K562 (cell line): ENCODE results near the gene BPHL. TPM values are rescaled to one million over a fixed set of nuclear protein-coding genes. Genes with fewer than 3 reads are reported as not detected.
A peak's percentile ranks its signal among the peaks of the same experiment; 100 is the strongest.

Experiments used
- DDX20 ChIP-seq: fragments of 450-650 bp; IDR thresholded peaks from 2 replicates; pipeline ENCODE4 v1.6.1; 2016; ENCODE audit warnings: missing genetic modification characterization, low read depth, mild to moderate bottlenecking, missing compliant biosample characterization, moderate library complexity
- FOXA1 ChIP-seq: fragments of 450-650 bp; IDR thresholded peaks from 2 replicates; pipeline ENCODE4 v1.6.1; 2016; ENCODE audit warnings: mild to moderate bottlenecking, borderline replicate concordance
- GTF2E2 ChIP-seq: fragments of 200-800 bp; sonication (Bioruptor generic); IDR thresholded peaks from 2 replicates; pipeline ENCODE4 v1.6.1; 2016; ENCODE audit warnings: missing genetic modification characterization, missing compliant biosample characterization
- KLF13 ChIP-seq: fragments of 450-650 bp; IDR thresholded peaks from 2 replicates; pipeline ENCODE4 v1.6.1; 2016; ENCODE audit warnings: missing genetic modification characterization, low read depth, mild to moderate bottlenecking, missing compliant biosample characterization, moderate library complexity, borderline replicate concordance
- LEF1 ChIP-seq: fragments of 450-650 bp; IDR thresholded peaks from 2 replicates; pipeline ENCODE4 v1.6.1; 2016; ENCODE audit warnings: mild to moderate bottlenecking
- MIER1 ChIP-seq: fragments of 450-650 bp; IDR thresholded peaks from 2 replicates; pipeline ENCODE4 v1.6.1; 2016; ENCODE audit warnings: antibody characterized with exemption, mild to moderate bottlenecking, low read depth
- MTA2 ChIP-seq: fragments of 450-650 bp; IDR thresholded peaks from 2 replicates; pipeline ENCODE4 v1.6.1; 2016; ENCODE audit warnings: low read depth
- POLR2AphosphoS5 ChIP-seq: IDR thresholded peaks from 2 replicates; pipeline ENCODE4 v1.6.1; 2011; ENCODE audit warnings: mild to moderate bottlenecking, low read depth, low read length, moderate library complexity; ENCODE audit not compliant: control insufficient read depth, insufficient read depth
- RBM14 ChIP-seq: fragments of 200-400 bp; formaldehyde crosslinking; IDR thresholded peaks from 2 replicates; pipeline ENCODE4 v1.6.1; 2018; ENCODE audit warnings: low read depth, mild to moderate bottlenecking, low read length, moderate library complexity, borderline replicate concordance; ENCODE audit not compliant: insufficient read depth
- THRAP3 ChIP-seq: fragments of 450-650 bp; IDR thresholded peaks from 2 replicates; pipeline ENCODE4 v1.6.1; 2016; ENCODE audit warnings: mild to moderate bottlenecking, inconsistent platforms, borderline replicate concordance
- WHSC1 ChIP-seq: IDR thresholded peaks from one replicate; pipeline ENCODE4 v1.6.1; 2012; ENCODE audit warnings: low read length, control low read depth, inconsistent platforms
- XRCC5 ChIP-seq: fragments of 200-400 bp; formaldehyde crosslinking; IDR thresholded peaks from 2 replicates; pipeline ENCODE4 v1.6.1; 2017; ENCODE audit warnings: low read depth, mild to moderate bottlenecking, low read length
- ZNF408 ChIP-seq: fragments of 250-450 bp; sonication (Bioruptor Pico); IDR thresholded peaks from 2 replicates; pipeline ENCODE4 v1.4.0; 2020; ENCODE audit warnings: low read depth, mild to moderate bottlenecking, moderate library complexity
- polyA plus RNA-seq, 8 experiments: library from polyadenylated mRNA; depleted of rRNA in 4 of 8; stranded (reverse) in 5 of 8; unstranded in 3 of 8; fragments of >200 nt; fragmentation: Nextera tagmentation in 2 of 8; fragmentation: Illumina TruSeq in 1 of 8; extraction: Ambion mirVana in 2 of 8; extraction: Trizol in 1 of 8; gene quantifications; 2 replicates each; pipeline versions ENCODE4 v1.2.1 to v1.2.3, GENCODE V29; 2011 to 2014; ENCODE audit warnings: inconsistent platforms in 1 of 8, missing spikeins in 1 of 8
- total RNA-seq, 7 experiments: library from RNA; depleted of rRNA in 6 of 7; stranded (reverse); fragments of >200 nt in 6 of 7; fragmentation: Illumina TruSeq in 2 of 7; extraction: Trizol in 2 of 7; gene quantifications; 2 replicates each; pipeline versions ENCODE4 v1.2.1 to v1.2.3, GENCODE V29; 2011 to 2021; ENCODE audit warnings: low replicate concordance in 1 of 7
- TF ChIP-seq, protein P1 (sequence below): conservative IDR thresholded peaks from 2 replicates; pipeline ENCODE4 v1.6.1; 2011; ENCODE audit warnings: low read depth, mild to moderate bottlenecking, low read length; ENCODE audit not compliant: control insufficient read depth
- TF ChIP-seq, protein P2 (sequence below): fragments of 450-650 bp; conservative IDR thresholded peaks from 2 replicates; pipeline ENCODE4 v1.6.1; 2016; ENCODE audit warnings: missing genetic modification characterization, low read depth, mild to moderate bottlenecking, control low read depth, missing compliant biosample characterization
- TF ChIP-seq, protein P3 (sequence below): sonication (generic); formaldehyde crosslinking; IDR thresholded peaks from 2 replicates; pipeline ENCODE4 v1.8.0; 2022; ENCODE audit warnings: mild to moderate bottlenecking, missing genetic modification reagents
- TF ChIP-seq, protein P4 (sequence below): fragments of 450-650 bp; formaldehyde crosslinking; IDR thresholded peaks from 2 replicates; pipeline ENCODE4 v1.4.0; 2020; ENCODE audit warnings: mild to moderate bottlenecking, moderate library complexity
- TF ChIP-seq, protein P5 (sequence below): sonication (generic); formaldehyde crosslinking; IDR thresholded peaks from 2 replicates; pipeline ENCODE4 v1.8.0; 2022; ENCODE audit warnings: mild to moderate bottlenecking, missing genetic modification reagents

Gene BPHL
- total and polyA plus RNA-seq, 9 of the 15 experiments (the other 6 are each of a cell fraction or from before 2014, with no cell fraction given): 3.5 to 17.4 (median 8.2) TPM

DNA sequence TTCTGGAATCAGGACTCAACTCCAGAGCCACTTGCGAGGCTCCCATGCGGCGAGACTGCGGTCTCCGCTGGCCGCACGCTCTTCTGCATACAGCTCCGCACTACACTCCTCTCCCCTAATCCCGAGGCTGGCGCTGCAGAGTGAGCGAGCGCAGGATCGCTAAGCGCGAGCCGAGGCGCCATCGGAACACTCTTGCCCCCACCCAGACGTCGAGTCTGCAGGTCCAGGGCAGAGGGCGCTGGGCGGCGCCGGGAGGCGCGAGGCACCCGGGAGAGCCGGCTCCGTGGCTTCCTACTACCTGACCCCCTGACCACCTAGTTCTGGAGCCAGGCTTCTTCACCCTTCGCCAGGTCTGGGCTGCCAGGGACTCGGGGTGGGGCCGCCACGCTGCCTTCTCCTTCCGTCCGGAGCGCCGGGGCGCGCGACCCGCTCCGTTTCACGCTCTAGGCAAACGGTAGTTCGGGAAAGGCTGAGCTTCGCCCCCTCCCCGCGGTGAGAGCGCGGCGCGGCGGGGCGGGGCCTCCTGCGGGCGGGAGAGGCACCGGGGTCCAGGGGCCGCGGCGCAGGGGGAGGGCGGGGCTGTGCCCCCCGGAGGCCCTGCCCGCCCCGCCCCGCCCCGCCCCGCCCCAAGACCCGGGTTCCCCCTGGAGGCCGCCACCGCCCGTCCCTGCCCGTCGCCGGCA, 44.2 kb downstream of the BPHL start (continued):
- TF ChIP-seq POLR2AphosphoS5: peak; percentile 76
- TF ChIP-seq WHSC1: no peak
- peak; percentile 76; the same call in 1 of the 2 replicates for TF ChIP-seq RBM14
- TF ChIP-seq DDX20 (tag): no peak
- TF ChIP-seq LEF1: no peak
- TF ChIP-seq, protein P1, sequence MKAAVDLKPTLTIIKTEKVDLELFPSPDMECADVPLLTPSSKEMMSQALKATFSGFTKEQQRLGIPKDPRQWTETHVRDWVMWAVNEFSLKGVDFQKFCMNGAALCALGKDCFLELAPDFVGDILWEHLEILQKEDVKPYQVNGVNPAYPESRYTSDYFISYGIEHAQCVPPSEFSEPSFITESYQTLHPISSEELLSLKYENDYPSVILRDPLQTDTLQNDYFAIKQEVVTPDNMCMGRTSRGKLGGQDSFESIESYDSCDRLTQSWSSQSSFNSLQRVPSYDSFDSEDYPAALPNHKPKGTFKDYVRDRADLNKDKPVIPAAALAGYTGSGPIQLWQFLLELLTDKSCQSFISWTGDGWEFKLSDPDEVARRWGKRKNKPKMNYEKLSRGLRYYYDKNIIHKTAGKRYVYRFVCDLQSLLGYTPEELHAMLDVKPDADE: peak; percentile 53; the same call in 1 of the 2 replicates
- TF ChIP-seq, protein P2, sequence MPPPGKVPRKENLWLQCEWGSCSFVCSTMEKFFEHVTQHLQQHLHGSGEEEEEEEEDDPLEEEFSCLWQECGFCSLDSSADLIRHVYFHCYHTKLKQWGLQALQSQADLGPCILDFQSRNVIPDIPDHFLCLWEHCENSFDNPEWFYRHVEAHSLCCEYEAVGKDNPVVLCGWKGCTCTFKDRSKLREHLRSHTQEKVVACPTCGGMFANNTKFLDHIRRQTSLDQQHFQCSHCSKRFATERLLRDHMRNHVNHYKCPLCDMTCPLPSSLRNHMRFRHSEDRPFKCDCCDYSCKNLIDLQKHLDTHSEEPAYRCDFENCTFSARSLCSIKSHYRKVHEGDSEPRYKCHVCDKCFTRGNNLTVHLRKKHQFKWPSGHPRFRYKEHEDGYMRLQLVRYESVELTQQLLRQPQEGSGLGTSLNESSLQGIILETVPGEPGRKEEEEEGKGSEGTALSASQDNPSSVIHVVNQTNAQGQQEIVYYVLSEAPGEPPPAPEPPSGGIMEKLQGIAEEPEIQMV (tag): no peak
- TF ChIP-seq MTA2: no peak
- peak; percentile 48; the same call in 1 of the 2 replicates for TF ChIP-seq KLF13 (tag)
- TF ChIP-seq GTF2E2 (tag): no peak; the same call in 1 of the 2 replicates
- TF ChIP-seq THRAP3: no peak
- TF ChIP-seq FOXA1: no peak
- TF ChIP-seq ZNF408 (CRISPR knock-in tag): no peak
- TF ChIP-seq, protein P3, sequence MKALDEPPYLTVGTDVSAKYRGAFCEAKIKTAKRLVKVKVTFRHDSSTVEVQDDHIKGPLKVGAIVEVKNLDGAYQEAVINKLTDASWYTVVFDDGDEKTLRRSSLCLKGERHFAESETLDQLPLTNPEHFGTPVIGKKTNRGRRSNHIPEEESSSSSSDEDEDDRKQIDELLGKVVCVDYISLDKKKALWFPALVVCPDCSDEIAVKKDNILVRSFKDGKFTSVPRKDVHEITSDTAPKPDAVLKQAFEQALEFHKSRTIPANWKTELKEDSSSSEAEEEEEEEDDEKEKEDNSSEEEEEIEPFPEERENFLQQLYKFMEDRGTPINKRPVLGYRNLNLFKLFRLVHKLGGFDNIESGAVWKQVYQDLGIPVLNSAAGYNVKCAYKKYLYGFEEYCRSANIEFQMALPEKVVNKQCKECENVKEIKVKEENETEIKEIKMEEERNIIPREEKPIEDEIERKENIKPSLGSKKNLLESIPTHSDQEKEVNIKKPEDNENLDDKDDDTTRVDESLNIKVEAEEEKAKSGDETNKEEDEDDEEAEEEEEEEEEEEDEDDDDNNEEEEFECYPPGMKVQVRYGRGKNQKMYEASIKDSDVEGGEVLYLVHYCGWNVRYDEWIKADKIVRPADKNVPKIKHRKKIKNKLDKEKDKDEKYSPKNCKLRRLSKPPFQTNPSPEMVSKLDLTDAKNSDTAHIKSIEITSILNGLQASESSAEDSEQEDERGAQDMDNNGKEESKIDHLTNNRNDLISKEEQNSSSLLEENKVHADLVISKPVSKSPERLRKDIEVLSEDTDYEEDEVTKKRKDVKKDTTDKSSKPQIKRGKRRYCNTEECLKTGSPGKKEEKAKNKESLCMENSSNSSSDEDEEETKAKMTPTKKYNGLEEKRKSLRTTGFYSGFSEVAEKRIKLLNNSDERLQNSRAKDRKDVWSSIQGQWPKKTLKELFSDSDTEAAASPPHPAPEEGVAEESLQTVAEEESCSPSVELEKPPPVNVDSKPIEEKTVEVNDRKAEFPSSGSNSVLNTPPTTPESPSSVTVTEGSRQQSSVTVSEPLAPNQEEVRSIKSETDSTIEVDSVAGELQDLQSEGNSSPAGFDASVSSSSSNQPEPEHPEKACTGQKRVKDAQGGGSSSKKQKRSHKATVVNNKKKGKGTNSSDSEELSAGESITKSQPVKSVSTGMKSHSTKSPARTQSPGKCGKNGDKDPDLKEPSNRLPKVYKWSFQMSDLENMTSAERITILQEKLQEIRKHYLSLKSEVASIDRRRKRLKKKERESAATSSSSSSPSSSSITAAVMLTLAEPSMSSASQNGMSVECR: peak; percentile 24; the same call in 1 of the 2 replicates
- TF ChIP-seq MIER1: no peak
- TF ChIP-seq, protein P4, sequence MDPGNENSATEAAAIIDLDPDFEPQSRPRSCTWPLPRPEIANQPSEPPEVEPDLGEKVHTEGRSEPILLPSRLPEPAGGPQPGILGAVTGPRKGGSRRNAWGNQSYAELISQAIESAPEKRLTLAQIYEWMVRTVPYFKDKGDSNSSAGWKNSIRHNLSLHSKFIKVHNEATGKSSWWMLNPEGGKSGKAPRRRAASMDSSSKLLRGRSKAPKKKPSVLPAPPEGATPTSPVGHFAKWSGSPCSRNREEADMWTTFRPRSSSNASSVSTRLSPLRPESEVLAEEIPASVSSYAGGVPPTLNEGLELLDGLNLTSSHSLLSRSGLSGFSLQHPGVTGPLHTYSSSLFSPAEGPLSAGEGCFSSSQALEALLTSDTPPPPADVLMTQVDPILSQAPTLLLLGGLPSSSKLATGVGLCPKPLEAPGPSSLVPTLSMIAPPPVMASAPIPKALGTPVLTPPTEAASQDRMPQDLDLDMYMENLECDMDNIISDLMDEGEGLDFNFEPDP (CRISPR knock-in tag): no peak
- TF ChIP-seq, protein P5, sequence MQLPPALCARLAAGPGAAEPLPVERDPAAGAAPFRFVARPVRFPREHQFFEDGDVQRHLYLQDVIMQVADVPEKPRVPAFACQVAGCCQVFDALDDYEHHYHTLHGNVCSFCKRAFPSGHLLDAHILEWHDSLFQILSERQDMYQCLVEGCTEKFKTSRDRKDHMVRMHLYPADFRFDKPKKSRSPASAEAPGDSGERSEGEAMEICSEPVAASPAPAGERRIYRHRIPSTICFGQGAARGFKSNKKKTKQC (CRISPR knock-in tag): peak; percentile 92
- TF ChIP-seq XRCC5: no peak
